ENCODE measurements around the gene EFTUD2.

GRCh38 chr17:44879376-44879775 is 19.9 kb downstream of the EFTUD2 start:
- TF ChIP-seq CTCF (IDR thresholded peaks at IDR 0.05) (no peak), POLR2A (IDR thresholded peaks at IDR 0.05) (no peak)
